Astrocyte of the cerebellum (primary cell): Measurements from ENCODE around the gene ARL8A.

Experiments
- DNase-seq: peaks from one replicate; pipeline ENCODE4 v3.0.0-alpha.2; 2011; ENCODE audit warnings: low read depth
- H3K4me3 ChIP-seq: 2 replicates; pipeline ENCODE4 v1.5.1; 2011; ENCODE audit warnings: mild to moderate bottlenecking, low read depth, low read length, moderate library complexity
- CTCF ChIP-seq: IDR thresholded peaks from 2 replicates; pipeline ENCODE4 v1.5.1; 2012; ENCODE audit warnings: low read length, low read depth, moderate library complexity, mild to moderate bottlenecking; ENCODE audit errors: missing control alignments
- in situ Hi-C: cut with HindIII; loops from 2 replicates; pipeline ENCODE4 v1.10.0; 2017; ENCODE audit warnings: low sequenced_read_pairs

ARL8A gene

DNA sequence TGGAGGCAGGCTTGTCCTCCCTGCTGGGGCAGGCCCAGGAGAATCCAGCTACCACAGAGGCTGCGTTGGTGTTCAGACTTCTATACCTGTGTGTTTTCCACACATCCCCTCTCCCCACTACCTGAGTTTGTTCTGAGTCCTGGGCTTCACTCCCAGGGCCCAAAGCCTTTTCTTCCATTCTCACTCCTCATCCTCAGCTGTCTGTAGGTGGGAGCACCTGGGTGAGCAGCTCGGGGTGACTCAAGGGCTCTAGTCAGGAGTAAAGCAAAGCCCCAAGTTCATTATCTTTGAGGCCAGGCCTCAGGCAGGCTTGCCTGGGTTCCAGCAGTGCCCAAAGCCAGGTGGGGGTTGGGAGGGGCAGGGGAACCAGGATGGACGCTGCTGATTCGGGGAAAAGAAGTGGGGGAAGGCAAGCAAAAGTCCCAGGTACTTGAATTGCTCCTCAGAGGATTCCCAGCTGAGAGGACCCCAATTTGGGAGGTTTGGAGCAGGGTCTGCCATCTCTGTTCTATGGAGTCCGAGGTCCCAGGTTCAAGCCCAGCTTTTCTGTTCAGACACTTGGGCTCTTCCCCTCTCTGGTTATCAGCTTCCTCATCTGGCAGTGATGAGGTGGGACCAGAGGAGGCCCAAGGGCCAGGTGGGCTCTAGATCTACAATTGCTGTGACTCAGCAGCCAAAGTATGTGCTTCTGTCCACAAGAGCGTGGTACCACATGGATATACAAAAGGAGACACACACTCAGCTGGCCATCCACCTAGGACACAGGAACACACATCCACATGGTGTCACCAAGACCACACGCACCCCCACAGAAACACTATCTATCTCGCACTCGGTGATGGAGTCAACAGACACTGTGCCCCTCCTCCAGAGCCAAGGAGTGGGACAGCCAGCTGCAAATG lies 21.7 kb upstream of the ARL8A start:
- no peak for DNase-seq
- no peak overlapping the region for H3K4me3 ChIP-seq
- in situ Hi-C loops: no loop called here
- TF ChIP-seq CTCF: no peak

DNA sequence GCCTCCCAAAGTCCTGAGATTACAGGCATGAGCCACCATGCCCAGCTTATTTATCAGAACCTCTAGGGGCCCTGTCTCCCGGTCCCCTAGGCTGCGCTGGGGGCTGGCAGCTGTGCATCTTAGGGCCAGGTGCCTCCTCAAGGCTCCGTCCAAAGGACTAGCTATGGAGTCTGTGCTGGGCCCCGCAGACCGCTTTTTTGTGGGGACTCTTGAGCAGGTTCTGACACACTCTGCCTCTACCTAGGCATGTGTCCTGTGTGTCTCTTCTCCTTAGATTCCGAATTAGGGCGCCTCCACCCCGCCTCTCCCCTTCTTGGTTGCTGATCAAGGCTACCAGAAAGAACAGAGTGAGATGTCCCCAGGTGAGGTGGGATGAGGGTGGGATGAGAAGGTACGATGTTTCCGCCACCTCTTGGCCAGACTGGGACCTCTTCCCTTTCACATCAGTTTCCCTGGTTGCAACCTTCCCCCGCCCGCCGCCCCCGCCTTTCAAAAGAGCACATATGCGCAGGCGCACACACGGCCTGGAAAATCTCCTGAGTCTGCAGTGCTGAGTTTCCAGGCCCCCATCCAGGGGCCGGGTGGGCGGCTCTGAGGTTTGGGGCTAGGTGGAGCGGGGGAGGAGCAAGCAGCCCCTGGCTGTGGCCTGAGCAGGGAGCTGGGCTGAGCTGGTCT lies 20.9 kb upstream of the ARL8A start:
- in situ Hi-C loops: no loop called here

DNA sequence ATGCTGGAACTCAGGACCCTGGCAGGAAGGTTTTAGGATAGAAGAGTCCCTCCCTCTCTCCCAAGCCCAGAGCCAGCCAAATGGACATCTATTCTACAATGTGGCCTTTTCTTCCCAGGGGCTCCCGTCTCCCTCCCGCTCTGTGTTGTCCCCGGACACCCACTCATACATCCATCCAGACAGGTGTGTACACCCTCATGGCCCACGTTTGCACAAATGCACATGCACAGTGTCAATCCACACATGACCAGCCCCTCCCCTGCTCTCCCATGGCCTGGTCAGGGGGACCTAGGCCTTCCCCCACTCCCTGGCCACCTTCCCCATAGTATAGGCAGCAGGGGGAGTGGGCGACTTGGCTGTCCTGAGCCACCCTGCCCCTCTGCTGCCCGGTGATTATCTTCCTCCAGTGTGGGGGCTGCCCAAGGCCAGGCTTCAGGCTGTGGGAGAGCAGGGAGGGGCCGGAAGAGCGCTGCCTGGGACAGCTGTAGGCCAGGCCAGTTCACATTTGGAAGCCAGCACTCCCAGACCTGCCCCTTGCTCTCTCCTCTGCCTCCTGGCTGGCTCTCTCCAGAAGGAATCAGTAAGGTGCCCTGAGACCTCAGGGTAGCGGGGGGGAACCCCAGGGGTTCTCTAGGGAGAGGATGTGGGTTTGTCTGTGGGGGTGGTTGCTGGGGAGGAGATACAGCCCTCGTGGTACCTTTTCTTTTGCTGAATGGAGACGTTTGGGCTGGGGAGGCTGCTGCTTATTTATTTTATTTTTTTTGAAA lies 19.9 kb upstream of the ARL8A start:
- DNase-seq: no peak
- in situ Hi-C loops: no loop called here

More for the DNA sequence above, 20.9 kb upstream of the ARL8A start:
- no peak for TF ChIP-seq CTCF
- DNase-seq: no peak
- no peak overlapping the region for H3K4me3 ChIP-seq

GRCh38 chr1:202163281-202164270 lies 19.0 kb upstream of the ARL8A start:
- DNase-seq: no peak
- TF ChIP-seq CTCF: no peak
- H3K4me3 ChIP-seq: no peak overlapping the region
- in situ Hi-C loops: no loop called here

More for the DNA sequence above, 19.9 kb upstream of the ARL8A start:
- no peak overlapping the region for H3K4me3 ChIP-seq
- TF ChIP-seq CTCF: no peak

DNA sequence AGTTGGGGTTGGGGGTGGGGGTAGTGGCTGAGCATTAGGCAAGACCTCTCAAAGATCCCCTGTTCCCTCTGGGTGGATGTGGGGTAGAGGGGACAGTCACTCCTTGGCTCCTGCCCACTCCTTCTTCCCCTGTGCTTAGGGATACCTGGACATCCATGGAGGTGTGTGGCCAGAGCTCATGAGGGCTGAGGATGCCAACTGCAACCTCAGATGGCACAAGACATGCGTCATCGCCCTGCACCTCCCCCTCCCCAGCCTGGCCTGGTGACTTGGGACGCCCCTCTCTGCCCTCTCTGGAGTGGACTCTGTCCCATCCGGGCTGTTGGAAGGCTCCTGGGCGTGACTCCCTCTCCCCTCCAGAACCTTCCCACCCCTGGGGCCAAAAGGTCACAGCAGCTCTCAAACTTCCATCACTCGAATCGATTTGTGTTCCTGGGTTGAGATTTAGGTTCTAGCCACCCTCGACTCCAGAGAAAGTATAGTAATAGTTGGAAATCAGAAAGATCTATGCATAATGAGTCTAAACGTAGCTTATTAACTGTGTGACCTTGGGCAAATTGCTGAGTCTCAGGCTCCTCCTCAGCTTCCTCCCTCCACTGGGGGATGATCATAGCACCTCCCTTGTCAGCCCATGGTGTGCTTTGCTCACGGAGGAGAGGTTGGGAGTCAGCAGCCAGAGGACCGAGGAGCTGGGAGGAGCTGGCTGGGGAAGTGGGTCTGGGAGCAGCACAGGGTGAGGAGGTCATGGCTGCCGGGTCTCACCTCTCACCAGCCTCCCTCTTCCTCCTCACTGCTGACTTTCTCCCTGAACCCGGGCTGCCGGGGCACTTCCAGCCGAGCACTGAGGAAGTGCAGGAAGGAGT lies 18.1 kb upstream of the ARL8A start:
- TF ChIP-seq CTCF: no peak
- no peak for DNase-seq
- in situ Hi-C loops: no loop called here
- no peak overlapping the region for H3K4me3 ChIP-seq
